ENCODE results near the gene EIPR1. TPM values are rescaled to one million over a fixed set of nuclear protein-coding genes. Genes with fewer than 3 reads are reported as not detected.

Gene EIPR1
- total RNA-seq, 1 experiment from 2014 or later, result 71.2 TPM

DNA sequence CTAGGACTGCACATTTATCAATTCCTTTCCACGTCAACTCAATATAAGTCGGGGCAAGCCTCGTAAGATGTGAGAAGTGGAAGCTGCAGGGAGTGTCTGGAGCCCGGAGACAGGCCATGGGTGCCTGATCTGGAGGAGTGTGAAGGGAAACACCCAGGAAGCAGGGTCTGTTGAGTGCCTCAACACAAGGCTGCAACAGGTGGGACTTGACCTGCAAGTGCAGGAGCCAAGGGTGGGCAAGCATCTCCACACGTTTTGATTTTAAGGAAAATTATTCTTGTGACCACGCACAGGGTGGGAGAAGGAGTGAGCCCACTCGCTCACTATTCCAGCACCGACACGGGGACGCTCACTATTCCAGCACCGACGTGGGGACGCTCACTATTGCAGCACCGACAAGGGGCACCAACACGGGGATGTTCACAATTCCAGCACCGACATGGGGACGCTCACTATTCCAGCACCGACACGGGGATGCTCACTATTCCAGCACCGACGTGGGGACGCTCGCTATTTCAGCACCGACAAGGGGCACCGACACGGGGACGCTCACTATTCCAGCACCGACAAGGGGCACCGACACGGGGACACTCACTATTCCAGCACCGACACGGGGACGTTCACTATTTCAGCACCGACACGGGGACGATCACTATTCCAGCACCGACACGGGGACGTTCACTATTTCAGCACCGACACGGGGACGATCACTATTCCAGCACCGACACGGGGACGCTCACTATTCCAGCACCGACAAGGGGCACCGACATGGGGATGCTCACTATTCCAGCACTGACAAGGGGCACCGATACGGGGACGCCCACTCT lies 197.3 kb downstream of the EIPR1 start:
- DNase-seq (ENCODE audit: low read depth), result no peak

DNA sequence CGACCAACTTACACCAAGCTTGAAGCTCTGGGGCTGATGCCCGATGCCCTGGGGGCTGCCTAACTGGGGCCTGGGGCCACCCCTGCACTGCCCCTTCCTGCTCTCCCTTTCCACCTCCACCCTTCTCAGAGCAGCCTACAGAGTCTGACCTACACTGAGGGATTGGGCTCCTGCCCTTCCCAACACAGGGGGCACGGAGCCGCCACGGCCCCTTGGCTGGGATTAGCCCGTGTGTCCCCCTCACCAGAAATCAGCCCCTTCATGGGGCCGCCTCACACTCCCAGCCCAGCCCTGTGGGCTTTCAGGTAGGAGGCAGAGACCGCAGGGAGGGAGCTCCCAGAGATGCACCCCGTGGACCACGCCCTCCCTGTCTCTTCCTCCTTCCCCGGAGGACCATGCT lies 198.0 kb downstream of the EIPR1 start:
- DNase-seq (ENCODE audit: low read depth), result no peak

DNA sequence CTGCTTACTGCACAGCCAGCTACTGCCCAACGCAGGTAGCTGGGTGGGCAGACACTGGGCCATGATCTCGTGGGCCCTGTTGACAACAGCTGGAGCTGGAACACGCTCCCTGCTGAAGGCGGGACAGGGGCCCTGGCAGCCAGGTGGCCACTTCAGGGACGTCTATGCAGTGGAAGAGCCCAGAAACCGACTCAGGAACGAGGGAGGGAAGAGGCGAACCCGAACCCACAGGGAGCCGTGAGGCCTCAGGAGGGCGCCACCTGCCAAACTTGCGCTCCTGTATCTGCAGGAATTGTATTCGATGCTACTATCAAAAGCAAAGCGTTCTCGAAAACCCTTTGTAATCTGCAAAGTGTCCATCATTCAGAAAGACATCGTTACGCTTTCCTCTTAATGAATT lies 198.4 kb downstream of the EIPR1 start:
- no peak for DNase-seq (ENCODE audit: low read depth)

- DNase-seq (ENCODE audit: low read depth), result no peak
Measured at GRCh38 chr2:3178578-3179031, 199.0 kb downstream of the EIPR1 start.

- no peak for DNase-seq (ENCODE audit: low read depth)
Measured at GRCh38 chr2:3177891-3178577, 199.6 kb downstream of the EIPR1 start.

GRCh38 chr2:3176869-3177255 lies 200.8 kb downstream of the EIPR1 start:
- no peak for DNase-seq (ENCODE audit: low read depth)

DNA sequence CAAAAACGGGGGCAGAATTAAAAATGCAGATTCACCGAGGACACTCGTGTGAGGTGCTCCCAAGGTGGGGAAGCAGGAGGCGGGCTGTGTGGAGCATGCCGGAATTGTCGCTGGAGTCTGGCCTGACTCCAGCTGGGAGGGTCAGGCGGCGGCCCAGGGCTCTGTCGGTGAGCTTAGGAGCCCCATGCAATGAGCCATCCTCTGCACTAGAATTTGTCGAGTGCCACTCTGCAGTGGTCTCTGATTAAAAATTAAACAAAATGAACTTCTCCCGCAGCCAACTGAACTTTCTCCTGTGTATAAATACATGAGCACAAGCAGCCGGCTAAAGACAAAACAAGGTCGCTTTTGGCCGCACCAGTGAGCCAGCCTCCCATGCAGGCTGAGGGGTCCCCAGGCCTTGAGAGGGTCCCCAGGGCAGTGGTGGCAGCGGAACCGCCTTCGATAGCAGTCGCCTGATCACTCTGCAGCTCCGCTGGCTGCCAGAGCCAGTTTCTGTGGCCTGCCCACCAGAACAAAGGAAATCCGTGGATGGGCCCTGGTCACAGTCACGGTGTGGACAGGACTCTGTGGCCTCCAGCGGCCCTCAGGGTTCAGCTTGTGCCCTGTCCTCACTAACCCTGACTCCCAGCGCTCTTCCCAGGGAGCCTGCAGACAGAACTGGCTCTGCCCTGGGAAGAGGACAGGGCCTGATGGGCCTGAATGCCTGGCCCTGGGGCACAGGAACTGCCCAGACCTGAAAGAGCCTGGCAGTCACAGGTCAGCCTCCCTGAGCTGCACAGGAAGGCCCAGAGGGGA lies 201.3 kb downstream of the EIPR1 start:
- DNase-seq (ENCODE audit: low read depth), result no peak

DNA sequence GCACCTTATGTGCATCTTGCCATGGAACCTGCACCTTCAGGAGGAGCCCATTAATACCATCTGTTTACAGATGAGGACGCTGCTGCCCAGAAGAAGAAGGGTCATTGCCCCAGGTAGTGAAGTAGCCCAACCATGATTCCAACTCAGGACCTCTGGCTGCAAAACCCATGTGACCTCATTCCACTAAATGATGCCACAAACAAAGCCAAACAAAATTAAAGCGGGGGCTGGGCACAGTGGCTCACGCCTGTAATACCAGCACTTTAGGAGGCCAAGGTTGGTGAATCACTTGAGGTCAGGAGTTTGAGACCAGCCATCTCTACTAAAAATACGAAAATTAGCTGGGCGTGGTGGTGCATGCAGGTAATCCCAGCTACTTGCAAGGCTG lies 202.1 kb downstream of the EIPR1 start:
- DNase-seq (ENCODE audit: low read depth), result no peak

GRCh38 chr2:3174626-3175567 lies 202.7 kb downstream of the EIPR1 start:
- DNase-seq (ENCODE audit: low read depth), result no peak

- no peak for DNase-seq (ENCODE audit: low read depth)
Measured at GRCh38 chr2:3173031-3173430, 204.6 kb downstream of the EIPR1 start.

GRCh38 chr2:3172265-3172935 lies 205.2 kb downstream of the EIPR1 start:
- DNase-seq (ENCODE audit: low read depth), result no peak

DNA sequence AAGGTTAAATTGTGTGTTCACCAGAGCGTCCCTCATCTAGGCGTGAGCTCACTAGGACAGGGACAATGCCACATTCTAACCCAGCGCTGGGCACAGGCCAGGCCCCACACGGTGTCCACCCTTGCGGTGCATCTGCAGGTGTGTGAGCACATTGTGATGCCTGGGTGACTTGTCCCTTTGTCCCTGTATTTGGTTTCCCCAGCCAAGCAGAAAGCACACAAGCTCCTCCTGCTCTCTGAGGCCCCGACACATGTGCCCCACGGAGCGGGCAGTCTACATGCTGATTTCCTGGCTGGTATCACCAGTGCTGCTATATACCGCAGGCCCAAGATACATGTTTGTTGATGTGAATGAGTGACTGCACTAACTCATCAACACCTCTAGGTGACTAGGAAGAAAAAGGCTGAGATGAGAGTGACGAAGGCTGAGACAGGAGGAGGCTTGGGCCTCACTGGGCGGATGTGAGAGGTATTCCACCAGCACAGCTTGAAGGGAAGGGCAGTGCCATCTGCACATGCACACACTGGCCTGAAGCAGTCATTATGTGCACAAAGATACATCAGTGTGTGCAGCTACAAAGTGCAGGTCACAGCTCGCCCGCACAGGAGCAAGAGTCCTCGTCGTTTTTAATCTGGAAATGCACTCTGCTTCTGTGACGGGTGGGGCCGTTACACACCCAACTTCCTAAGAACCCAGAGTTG lies 205.9 kb downstream of the EIPR1 start:
- no peak for DNase-seq (ENCODE audit: low read depth)

GRCh38 chr2:3170792-3171455 lies 206.7 kb downstream of the EIPR1 start:
- no peak for DNase-seq (ENCODE audit: low read depth)

DNA sequence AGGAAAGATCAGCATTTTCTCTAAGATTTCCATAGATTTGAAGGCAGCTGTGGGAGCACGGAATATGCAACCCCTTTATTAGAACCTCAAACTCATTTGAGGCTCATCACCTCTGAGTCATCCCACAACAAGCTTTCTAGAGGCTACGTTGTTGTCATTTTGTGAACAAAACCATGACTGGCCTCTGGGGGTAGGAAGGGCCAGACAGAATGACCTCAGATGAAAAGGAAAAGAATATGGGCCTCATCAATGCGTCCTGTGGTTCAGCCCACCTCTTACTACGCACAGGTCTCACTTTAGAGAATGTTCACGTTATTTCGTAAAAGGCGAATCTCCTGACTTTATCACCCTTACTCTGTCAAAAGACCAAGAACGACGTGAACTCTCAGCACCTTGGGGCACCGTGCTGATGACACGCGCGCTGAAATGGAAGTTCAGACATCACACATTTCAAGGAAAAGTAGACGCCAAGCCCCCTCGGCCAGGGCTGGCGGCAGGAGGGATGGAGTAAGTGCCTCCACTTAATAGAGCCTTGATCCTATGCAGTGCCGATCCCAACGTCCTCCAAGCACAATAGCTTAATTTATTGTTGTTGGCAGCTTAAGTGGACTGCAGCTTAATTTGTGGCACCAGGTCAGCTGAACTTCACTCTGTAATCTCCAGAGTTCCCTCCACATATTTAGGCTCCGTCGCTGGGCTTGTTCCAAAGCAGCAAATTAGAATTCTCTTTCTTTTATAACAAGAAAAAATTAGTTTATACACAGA lies 208.3 kb downstream of the EIPR1 start:
- DNase-seq (ENCODE audit: low read depth), result peak; percentile 21

DNA sequence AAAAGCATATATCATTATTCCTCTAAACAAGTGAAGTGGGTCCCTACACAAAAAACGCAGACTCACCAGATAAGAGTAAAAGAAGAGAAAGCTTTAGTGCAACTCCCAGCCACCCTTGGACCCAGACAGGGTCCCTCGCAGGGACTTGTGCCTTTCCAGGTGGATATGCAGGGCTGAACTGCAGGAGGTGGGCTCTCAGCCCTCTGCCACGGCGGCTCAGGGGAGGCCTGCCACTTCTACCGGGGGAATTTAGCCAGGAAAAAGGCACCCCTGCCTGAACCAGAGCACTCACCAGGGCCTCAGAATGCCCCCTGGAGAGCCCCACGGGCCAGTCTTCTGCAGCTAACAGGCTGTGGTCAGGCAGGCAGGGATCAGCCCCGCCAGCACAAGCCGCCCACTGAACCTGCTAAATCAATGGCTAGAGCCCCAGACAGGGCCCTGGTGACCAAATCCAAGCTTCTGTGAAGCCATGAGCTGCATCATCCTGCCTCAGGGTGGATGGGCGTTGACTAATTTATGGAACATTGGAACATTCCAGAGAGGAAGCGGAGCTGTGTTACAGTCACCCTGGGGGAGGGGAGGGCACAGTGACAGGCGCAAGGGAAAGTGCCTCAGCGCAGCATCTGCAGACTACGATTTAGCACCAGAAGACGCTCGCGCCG lies 209.3 kb downstream of the EIPR1 start:
- DNase-seq (ENCODE audit: low read depth), result no peak

- no peak for DNase-seq (ENCODE audit: low read depth)
Measured at GRCh38 chr2:3163401-3163800, 214.2 kb downstream of the EIPR1 start.

DNA sequence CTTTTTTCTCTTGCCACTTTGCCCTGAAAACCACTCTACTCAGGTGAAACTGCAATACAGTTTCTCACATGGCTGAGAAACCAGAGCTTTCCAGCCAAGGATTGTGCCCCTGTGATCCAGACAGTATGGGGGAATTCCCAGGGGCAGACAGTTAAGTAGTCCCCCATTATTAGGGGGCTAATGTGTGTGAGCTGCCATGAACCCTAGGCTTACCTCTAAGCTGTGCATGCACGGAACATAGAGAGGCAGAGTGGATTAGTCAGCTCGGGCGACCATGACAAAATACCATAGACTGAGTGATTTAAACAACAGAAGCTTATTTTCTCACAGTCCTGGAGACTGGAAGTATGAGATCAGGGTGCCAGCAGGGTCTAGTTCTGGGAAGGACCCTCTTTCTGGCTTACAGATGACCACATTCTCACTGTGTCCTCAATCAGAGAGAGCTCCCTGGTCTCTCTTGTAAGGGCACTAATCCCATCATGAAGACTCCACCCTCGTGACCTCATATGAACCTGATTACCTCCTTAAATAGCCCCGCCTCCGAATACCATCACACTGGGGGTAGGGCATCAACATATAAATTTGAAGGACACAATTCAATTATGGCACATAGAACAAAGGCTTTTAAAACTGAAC lies 215.1 kb downstream of the EIPR1 start:
- no peak for DNase-seq (ENCODE audit: low read depth)
